Measurements from ENCODE around the gene STK40. TPM values are rescaled to one million over a fixed set of nuclear protein-coding genes. Genes with fewer than 3 reads are reported as not detected.

Gene STK40
- total RNA-seq, 1 donor from 2014 or later, result 80.1 TPM

- no peaks in the 10 kb centered on the region for H3K9me3 Mint-ChIP-seq
- H3K4me1 Mint-ChIP-seq, result peaks cover 4% of the 10 kb centered on the region
- no peaks in the 10 kb centered on the region for H3K27me3 Mint-ChIP-seq (ENCODE audit: low read depth)
- no peak overlapping the region for H3K27ac Mint-ChIP-seq (ENCODE audit: unreplicated experiment)
- TF ChIP-seq, protein P1, sequence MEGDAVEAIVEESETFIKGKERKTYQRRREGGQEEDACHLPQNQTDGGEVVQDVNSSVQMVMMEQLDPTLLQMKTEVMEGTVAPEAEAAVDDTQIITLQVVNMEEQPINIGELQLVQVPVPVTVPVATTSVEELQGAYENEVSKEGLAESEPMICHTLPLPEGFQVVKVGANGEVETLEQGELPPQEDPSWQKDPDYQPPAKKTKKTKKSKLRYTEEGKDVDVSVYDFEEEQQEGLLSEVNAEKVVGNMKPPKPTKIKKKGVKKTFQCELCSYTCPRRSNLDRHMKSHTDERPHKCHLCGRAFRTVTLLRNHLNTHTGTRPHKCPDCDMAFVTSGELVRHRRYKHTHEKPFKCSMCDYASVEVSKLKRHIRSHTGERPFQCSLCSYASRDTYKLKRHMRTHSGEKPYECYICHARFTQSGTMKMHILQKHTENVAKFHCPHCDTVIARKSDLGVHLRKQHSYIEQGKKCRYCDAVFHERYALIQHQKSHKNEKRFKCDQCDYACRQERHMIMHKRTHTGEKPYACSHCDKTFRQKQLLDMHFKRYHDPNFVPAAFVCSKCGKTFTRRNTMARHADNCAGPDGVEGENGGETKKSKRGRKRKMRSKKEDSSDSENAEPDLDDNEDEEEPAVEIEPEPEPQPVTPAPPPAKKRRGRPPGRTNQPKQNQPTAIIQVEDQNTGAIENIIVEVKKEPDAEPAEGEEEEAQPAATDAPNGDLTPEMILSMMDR (conservative IDR thresholded peaks at IDR 0.05), result no peak
- peaks cover 24% of the 10 kb centered on the region for H3K36me3 Mint-ChIP-seq (ENCODE audit: low read depth)
- no peak overlapping the region for H3K4me3 Mint-ChIP-seq
- no peak for DNase-seq (ENCODE audit: low read depth, low spot score)
These were observed 88.7 kb downstream of the STK40 start for GRCh38 chr1:36297062-36297461.

DNA sequence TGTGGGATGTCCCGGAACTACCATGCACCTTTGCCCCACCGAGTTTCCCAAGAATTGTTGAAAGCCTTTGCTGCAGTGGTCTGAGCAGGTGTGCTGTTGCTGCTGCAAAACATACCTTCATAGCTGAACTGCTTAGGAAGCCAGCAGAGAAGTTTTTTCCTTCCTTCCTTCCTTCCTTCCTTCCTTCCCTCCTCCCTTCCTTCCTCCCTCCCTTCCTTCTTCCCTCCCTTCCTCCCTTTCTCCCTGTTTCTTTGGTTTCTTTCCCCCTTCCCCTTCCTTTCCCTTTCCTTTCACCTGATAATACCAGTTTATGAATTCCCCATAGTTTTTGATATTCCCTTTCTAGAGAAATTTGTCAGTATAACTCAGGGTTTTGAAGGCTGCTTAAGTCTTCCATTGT lies 90.3 kb downstream of the STK40 start:
- Mint-ChIP-seq H3K27ac (ENCODE audit: unreplicated experiment) (no peak overlapping the region), H3K4me3 (no peak overlapping the region), H3K4me1 (peaks cover 4% of the 10 kb centered on the region), H3K36me3 (ENCODE audit: low read depth) (peaks cover 23% of the 10 kb centered on the region), H3K27me3 (ENCODE audit: low read depth) (no peaks in the 10 kb centered on the region), H3K9me3 (no peaks in the 10 kb centered on the region)
- no peak for DNase-seq (ENCODE audit: low read depth, low spot score)
- TF ChIP-seq, protein P1 (conservative IDR thresholded peaks at IDR 0.05), result no peak

Other genes with a start within 250 kb of the STK40 start
- gene TRAPPC3, start 236.4 kb downstream of the STK40 start, total RNA-seq, result 48.6 and 52.8 TPM in 2 replicates
- gene MAP7D1, start 229.8 kb downstream of the STK40 start, total RNA-seq, result 165 and 166 TPM in 2 replicates
- gene THRAP3, start 161.5 kb downstream of the STK40 start, total RNA-seq, result 167 and 170 TPM in 2 replicates
- 5.4 and 5.9 TPM in 2 replicates for gene SH3D21, start 79.6 kb downstream of the STK40 start, total RNA-seq
- 24.8 and 28.5 TPM in 2 replicates for gene EVA1B, start 62.3 kb downstream of the STK40 start, total RNA-seq
- 48.1 and 48.4 TPM in 2 replicates for gene LSM10, start 12.0 kb upstream of the STK40 start, total RNA-seq
- gene OSCP1, start 64.5 kb upstream of the STK40 start, total RNA-seq, result 10.5 and 11.5 TPM in 2 replicates
- 89.8 and 97.3 TPM in 2 replicates for gene MRPS15, start 78.5 kb upstream of the STK40 start, total RNA-seq
- gene CSF3R, start 97.0 kb upstream of the STK40 start, total RNA-seq, result not detected in 2 replicates

All from neural crest cell (in vitro differentiated cells).